Raji (cell line): Measurements from ENCODE around the gene EXTL1.

Experiments used
- POLR2A ChIP-seq: IDR thresholded peaks from 2 replicates; pipeline ENCODE4 v1.6.1; 2011; ENCODE audit warnings: low read depth, low read length, control low read depth; ENCODE audit not compliant: insufficient read depth

EXTL1 gene

GRCh38 chr1:26084844-26085243 is 63.3 kb downstream of the EXTL1 start:
- TF ChIP-seq POLR2A, result no peak
